K562 (cell line): ENCODE measurements around the gene TRPM2. TPM values are rescaled to one million over a fixed set of nuclear protein-coding genes. Genes with fewer than 3 reads are reported as not detected.

Experiments used
- C11orf30 ChIP-seq: fragments of 450-650 bp; IDR thresholded peaks from 2 replicates; pipeline ENCODE4 v1.6.1; 2016; ENCODE audit warnings: low read depth, mild to moderate bottlenecking
- DNMT1 ChIP-seq: fragments of 450-650 bp; IDR thresholded peaks from 2 replicates; pipeline ENCODE4 v1.6.1; 2016; ENCODE audit warnings: antibody characterized with exemption, mild to moderate bottlenecking
- GABPB1 ChIP-seq: sonication (generic); formaldehyde crosslinking; IDR thresholded peaks from 2 replicates; pipeline ENCODE4 v1.8.0; 2022; ENCODE audit warnings: mild to moderate bottlenecking, missing genetic modification reagents
- IFI16 ChIP-seq: fragments of 250-450 bp; sonication (Bioruptor Pico); IDR thresholded peaks from 2 replicates; pipeline ENCODE4 v2.1.2; 2022; ENCODE audit warnings: mild to moderate bottlenecking, inconsistent platforms
- KDM2B ChIP-seq: fragments of 250-450 bp; sonication (Bioruptor Pico); IDR thresholded peaks from 2 replicates; pipeline ENCODE4 v1.8.0; 2021; ENCODE audit warnings: mild to moderate bottlenecking, moderate library complexity
- MAFG ChIP-seq: fragments of 450-650 bp; conservative IDR thresholded peaks from 2 replicates; pipeline ENCODE4 v1.6.1; 2016; ENCODE audit warnings: missing genetic modification characterization, missing compliant biosample characterization
- MCM3 ChIP-seq: fragments of 450-650 bp; IDR thresholded peaks from 2 replicates; pipeline ENCODE4 v1.6.1; 2016
- MTA3 ChIP-seq: fragments of 450-650 bp; formaldehyde crosslinking; IDR thresholded peaks from 2 replicates; pipeline ENCODE4 v1.6.1; 2017; ENCODE audit warnings: mild to moderate bottlenecking, borderline replicate concordance
- NCOR1 ChIP-seq: fragments of 450-650 bp; IDR thresholded peaks from 2 replicates; pipeline ENCODE4 v1.6.1; 2016; ENCODE audit warnings: mild to moderate bottlenecking, moderate library complexity
- OTX1 ChIP-seq: fragments of 450-650 bp; formaldehyde crosslinking; IDR thresholded peaks from 2 replicates; pipeline ENCODE4 v1.4.0; 2022; ENCODE audit warnings: mild to moderate bottlenecking
- RFX1 ChIP-seq: fragments of 450-650 bp; IDR thresholded peaks from 2 replicates; pipeline ENCODE4 v1.6.1; 2016; ENCODE audit warnings: mild to moderate bottlenecking, moderate library complexity
- SNIP1 ChIP-seq: fragments of 450-650 bp; IDR thresholded peaks from 2 replicates; pipeline ENCODE4 v1.7.1; 2017; ENCODE audit warnings: low read depth, mild to moderate bottlenecking
- SP1 ChIP-seq: sonication (generic); formaldehyde crosslinking; IDR thresholded peaks from 2 replicates; pipeline ENCODE4 v1.8.1; 2022; ENCODE audit warnings: mild to moderate bottlenecking, missing genetic modification reagents
- SREBF2 ChIP-seq: sonication (generic); formaldehyde crosslinking; IDR thresholded peaks from 2 replicates; pipeline ENCODE4 v1.4.0; 2020; ENCODE audit warnings: mild to moderate bottlenecking, missing genetic modification reagents
- U2AF1 ChIP-seq: fragments of 200-400 bp; formaldehyde crosslinking; optimal IDR thresholded peaks from 2 replicates; pipeline ENCODE3; 2017; ENCODE audit warnings: mild to moderate bottlenecking, low read depth, low read length, moderate library complexity
- ZC3H8 ChIP-seq: fragments of 450-650 bp; IDR thresholded peaks from 2 replicates; pipeline ENCODE4 v1.6.1; 2017
- ZNF217 ChIP-seq: sonication (generic); formaldehyde crosslinking; IDR thresholded peaks from 2 replicates; pipeline ENCODE4 v1.8.0; 2022; ENCODE audit warnings: mild to moderate bottlenecking, missing genetic modification reagents
- polyA plus RNA-seq, 8 experiments: library from polyadenylated mRNA; depleted of rRNA in 4 of 8; stranded (reverse) in 5 of 8; unstranded in 3 of 8; fragments of >200 nt; fragmentation: Nextera tagmentation in 2 of 8; fragmentation: Illumina TruSeq in 1 of 8; extraction: Ambion mirVana in 2 of 8; extraction: Trizol in 1 of 8; gene quantifications; 2 replicates each; pipeline versions ENCODE4 v1.2.1 to v1.2.3, GENCODE V29; 2011 to 2014; ENCODE audit warnings: inconsistent platforms in 1 of 8, missing spikeins in 1 of 8
- total RNA-seq, 7 experiments: library from RNA; depleted of rRNA in 6 of 7; stranded (reverse); fragments of >200 nt in 6 of 7; fragmentation: Illumina TruSeq in 2 of 7; extraction: Trizol in 2 of 7; gene quantifications; 2 replicates each; pipeline versions ENCODE4 v1.2.1 to v1.2.3, GENCODE V29; 2011 to 2021; ENCODE audit warnings: low replicate concordance in 1 of 7
- TF ChIP-seq, protein P1 (sequence below): sonication (generic); formaldehyde crosslinking; IDR thresholded peaks from 2 replicates; pipeline ENCODE4 v1.8.1; 2023; ENCODE audit warnings: mild to moderate bottlenecking, missing genetic modification reagents
- TF ChIP-seq, protein P2 (sequence below): fragments of 250-450 bp; sonication (Bioruptor Pico); IDR thresholded peaks from 2 replicates; pipeline ENCODE4 v1.4.0; 2020; ENCODE audit warnings: mild to moderate bottlenecking, moderate library complexity, borderline replicate concordance
- TF ChIP-seq, protein P3 (sequence below): fragments of 250-450 bp; sonication (Bioruptor Pico); IDR thresholded peaks from 2 replicates; pipeline ENCODE4 v1.9.0; 2021; ENCODE audit warnings: mild to moderate bottlenecking, inconsistent platforms
- TF ChIP-seq, protein P4 (sequence below): fragments of 450-650 bp; formaldehyde crosslinking; IDR thresholded peaks from 2 replicates; pipeline ENCODE4 v1.4.0; 2022; ENCODE audit warnings: mild to moderate bottlenecking, moderate library complexity

The TRPM2 gene
- total and polyA plus RNA-seq, 9 of the 15 experiments (the other 6 are each of a cell fraction or from before 2014, with no cell fraction given), result 0.33 to 2.1 (median 0.98) TPM; not detected in 2

DNA sequence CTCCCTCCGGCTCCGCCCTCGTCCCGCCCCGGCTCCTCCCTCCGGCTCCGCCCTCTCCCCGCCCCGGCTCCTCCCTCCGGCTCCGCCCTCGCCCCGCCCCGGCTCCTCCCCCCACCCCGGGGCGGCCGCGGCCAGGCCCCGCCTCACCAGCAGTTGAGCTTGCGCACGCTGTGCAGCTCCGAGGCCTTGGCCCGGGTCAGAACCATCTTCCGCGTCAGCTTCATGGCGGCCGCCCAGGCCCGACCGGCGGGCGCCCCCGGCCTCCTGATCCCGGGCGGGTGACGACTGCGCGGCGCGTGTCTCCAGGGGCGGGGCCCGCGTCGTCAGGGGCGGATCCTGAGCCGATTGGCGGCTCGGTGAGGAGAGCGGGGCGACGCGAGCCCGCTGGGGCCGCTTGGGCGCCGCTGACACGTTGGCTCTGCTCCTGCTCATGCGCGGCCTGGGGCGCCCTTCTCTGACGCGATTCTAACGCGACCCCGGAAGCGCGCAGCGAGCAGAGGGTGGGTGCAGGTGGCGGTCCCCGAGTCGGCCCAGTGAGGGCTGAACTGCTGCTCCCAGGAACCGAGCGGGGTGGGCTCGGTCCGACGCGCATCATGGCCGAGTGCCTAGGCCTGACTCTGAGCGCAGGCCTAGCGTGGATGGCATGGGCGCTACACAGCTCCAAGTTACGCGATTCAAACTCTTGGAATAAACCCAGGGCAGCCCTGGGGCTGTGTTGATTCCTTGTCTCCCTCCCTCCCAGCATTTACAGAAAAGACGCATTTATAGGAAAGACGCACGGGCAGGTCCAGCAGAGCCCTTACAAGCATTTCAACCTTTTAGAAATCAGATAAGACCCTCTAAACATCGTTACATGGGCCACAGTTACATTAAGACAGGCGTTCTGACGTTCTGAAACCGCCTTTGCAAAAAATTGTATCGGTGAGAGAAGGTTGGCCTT lies 14.2 kb upstream of the TRPM2 start, which contains the start of gene CFAP410 (continued):
- TF ChIP-seq MCM3 (no peak), SNIP1 (no peak), ZC3H8 (no peak), SREBF2 (CRISPR knock-in tag) (no peak), SP1 (CRISPR knock-in tag) (peak; percentile 65), GABPB1 (CRISPR knock-in tag) (peak; percentile 84), U2AF1 (peak; percentile 98), ZNF217 (CRISPR knock-in tag) (no peak), OTX1 (CRISPR knock-in tag) (peak; percentile 64; the same call in 1 of the 2 replicates), KDM2B (CRISPR knock-in tag) (0 out of 2 replicates have a peak, but pooled peaks have one; percentile 71), C11orf30 (peak; percentile 98), MAFG (tag) (no peak), MTA3 (peak; percentile 90; the same call in 1 of the 2 replicates), DNMT1 (no peak), NCOR1 (no peak), IFI16 (CRISPR knock-in tag) (no peak), RFX1 (peak; percentile 79)
- TF ChIP-seq, protein P1, sequence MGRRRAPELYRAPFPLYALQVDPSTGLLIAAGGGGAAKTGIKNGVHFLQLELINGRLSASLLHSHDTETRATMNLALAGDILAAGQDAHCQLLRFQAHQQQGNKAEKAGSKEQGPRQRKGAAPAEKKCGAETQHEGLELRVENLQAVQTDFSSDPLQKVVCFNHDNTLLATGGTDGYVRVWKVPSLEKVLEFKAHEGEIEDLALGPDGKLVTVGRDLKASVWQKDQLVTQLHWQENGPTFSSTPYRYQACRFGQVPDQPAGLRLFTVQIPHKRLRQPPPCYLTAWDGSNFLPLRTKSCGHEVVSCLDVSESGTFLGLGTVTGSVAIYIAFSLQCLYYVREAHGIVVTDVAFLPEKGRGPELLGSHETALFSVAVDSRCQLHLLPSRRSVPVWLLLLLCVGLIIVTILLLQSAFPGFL (CRISPR knock-in tag), result 0 out of 2 replicates have a peak, but pooled peaks have one; percentile 14
- TF ChIP-seq, protein P2, sequence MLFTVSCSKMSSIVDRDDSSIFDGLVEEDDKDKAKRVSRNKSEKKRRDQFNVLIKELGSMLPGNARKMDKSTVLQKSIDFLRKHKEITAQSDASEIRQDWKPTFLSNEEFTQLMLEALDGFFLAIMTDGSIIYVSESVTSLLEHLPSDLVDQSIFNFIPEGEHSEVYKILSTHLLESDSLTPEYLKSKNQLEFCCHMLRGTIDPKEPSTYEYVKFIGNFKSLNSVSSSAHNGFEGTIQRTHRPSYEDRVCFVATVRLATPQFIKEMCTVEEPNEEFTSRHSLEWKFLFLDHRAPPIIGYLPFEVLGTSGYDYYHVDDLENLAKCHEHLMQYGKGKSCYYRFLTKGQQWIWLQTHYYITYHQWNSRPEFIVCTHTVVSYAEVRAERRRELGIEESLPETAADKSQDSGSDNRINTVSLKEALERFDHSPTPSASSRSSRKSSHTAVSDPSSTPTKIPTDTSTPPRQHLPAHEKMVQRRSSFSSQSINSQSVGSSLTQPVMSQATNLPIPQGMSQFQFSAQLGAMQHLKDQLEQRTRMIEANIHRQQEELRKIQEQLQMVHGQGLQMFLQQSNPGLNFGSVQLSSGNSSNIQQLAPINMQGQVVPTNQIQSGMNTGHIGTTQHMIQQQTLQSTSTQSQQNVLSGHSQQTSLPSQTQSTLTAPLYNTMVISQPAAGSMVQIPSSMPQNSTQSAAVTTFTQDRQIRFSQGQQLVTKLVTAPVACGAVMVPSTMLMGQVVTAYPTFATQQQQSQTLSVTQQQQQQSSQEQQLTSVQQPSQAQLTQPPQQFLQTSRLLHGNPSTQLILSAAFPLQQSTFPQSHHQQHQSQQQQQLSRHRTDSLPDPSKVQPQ (CRISPR knock-in tag), result no peak
- TF ChIP-seq, protein P3, sequence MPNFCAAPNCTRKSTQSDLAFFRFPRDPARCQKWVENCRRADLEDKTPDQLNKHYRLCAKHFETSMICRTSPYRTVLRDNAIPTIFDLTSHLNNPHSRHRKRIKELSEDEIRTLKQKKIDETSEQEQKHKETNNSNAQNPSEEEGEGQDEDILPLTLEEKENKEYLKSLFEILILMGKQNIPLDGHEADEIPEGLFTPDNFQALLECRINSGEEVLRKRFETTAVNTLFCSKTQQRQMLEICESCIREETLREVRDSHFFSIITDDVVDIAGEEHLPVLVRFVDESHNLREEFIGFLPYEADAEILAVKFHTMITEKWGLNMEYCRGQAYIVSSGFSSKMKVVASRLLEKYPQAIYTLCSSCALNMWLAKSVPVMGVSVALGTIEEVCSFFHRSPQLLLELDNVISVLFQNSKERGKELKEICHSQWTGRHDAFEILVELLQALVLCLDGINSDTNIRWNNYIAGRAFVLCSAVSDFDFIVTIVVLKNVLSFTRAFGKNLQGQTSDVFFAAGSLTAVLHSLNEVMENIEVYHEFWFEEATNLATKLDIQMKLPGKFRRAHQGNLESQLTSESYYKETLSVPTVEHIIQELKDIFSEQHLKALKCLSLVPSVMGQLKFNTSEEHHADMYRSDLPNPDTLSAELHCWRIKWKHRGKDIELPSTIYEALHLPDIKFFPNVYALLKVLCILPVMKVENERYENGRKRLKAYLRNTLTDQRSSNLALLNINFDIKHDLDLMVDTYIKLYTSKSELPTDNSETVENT (CRISPR knock-in tag), result peak; percentile 94; the same call in 1 of the 2 replicates
- TF ChIP-seq, protein P4, sequence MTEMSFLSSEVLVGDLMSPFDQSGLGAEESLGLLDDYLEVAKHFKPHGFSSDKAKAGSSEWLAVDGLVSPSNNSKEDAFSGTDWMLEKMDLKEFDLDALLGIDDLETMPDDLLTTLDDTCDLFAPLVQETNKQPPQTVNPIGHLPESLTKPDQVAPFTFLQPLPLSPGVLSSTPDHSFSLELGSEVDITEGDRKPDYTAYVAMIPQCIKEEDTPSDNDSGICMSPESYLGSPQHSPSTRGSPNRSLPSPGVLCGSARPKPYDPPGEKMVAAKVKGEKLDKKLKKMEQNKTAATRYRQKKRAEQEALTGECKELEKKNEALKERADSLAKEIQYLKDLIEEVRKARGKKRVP (CRISPR knock-in tag), result 0 out of 2 replicates have a peak, but pooled peaks have one; percentile 23
